Pancreas (tissue), 10 donors: Measurements from ENCODE around the gene CCSER1. TPM values are rescaled to one million over a fixed set of nuclear protein-coding genes. Genes with fewer than 3 reads are reported as not detected.
"Not testable (repeated sequence)": the region's sequence is repeated elsewhere in the genome, so short reads cannot be mapped to it uniquely, and the experiment has no call there.

Experiments used
- ATAC-seq, 4 donors: fragments of 200-7000 bp; cut with Tn5 transposase; one replicate each; pipeline versions ENCODE4 v1.8.0 to v1.9.1; 2020; ENCODE audit warnings: mild to moderate bottlenecking in 4 of 4, moderate library complexity in 4 of 4
- DNase-seq, 6 donors: peaks; one replicate each; pipeline ENCODE4 v3.0.0-alpha.2; 2020
- FAIRE-seq: peaks from 2 replicates; lab custom pipeline; 2012; peaks lifted over from hg19 to GRCh38; lab: Jason Lieb, UNC
- H3K27ac ChIP-seq, 4 donors: fragments of 200-600 bp; sonication (generic); 1 replicate in 3 of 4; 2 replicates in 1 of 4; pipeline versions ENCODE4 v1.5.0 to v1.8.0; 2020
- H3K27me3 ChIP-seq, 4 donors: fragments of 200-600 bp; one replicate each; pipeline ENCODE4 v1.8.0; 2021
- H3K36me3 ChIP-seq, 3 donors: fragments of 200-600 bp; sonication (generic) in 1 of 3; one replicate each; pipeline versions ENCODE4 v1.5.0 to v1.8.0; 2020 to 2021
- H3K4me1 ChIP-seq, 3 donors: fragments of 200-600 bp; one replicate each; pipeline ENCODE4 v1.8.0; 2021
- H3K4me3 ChIP-seq, 4 donors: fragments of 200-600 bp; sonication (generic) in 2 of 4; one replicate each; pipeline versions ENCODE4 v1.5.0 to v1.8.0; 2020 to 2021
- H3K9me3 ChIP-seq, 4 donors: fragments of 200-600 bp; one replicate each; pipeline ENCODE4 v1.8.0; 2021
- WGBS, 2 donors: extraction: QIAGEN DNeasy Blood & Tissue Kit; methylation state at CpG; one replicate each; pipeline ENCODE4 v1.1.7; 2013; 5-methylcytosine and 5-hydroxymethylcytosine counted together
- intact Hi-C, 3 donors: fragments of 100-400 bp; cut with DNase I; formaldehyde crosslinking; loops; one replicate each; pipeline versions ENCODE4 v1.11.1 to v1.14.2; 2022
- polyA plus RNA-seq, 2 donors: library from polyadenylated mRNA; stranded (reverse); fragments of 200-250 nt; gene quantifications; one replicate each; pipeline ENCODE4 v1.2.3, GENCODE V29; 2013
- total RNA-seq, 6 donors: library from RNA; stranded (reverse); fragmentation: NEBNext Ultra II Directional in 4 of 6; extraction: Animal tissue kit (Norgen Biotek cat#: 25700) in 4 of 6; gene quantifications; one replicate each; pipeline versions ENCODE4 v1.2.1 to v1.2.4, GENCODE V29; 2021 to 2023
- TF ChIP-seq, protein P1 (sequence below), 4 donors: fragments of 200-600 bp; sonication (generic) in 3 of 4; IDR thresholded peaks; one replicate each; pipeline versions ENCODE4 v1.5.0 to v1.8.0; 2021; ENCODE audit warnings: antibody characterized with exemption in 4 of 4
- donor health status: healthy with polysubstance abuse.
- donor health status: DM: no; HTN: no; CAD: no; lungs with moderate emphysema.
- donor health status: DM: no; HTN: no; CAD: no.
- donor health status: control.
- donor health status: control.
- donor health status: Bipolar disorder and iron deficiency.
- donor health status: DM: yes; HTN: yes; CAD: no.
- donor health status: DM: no; HTN: no; CAD: no.
- donor health status: DM: no; HTN: no; CAD: no.
- donor health status: DM: yes; HTN: yes; CAD: no.

CCSER1 gene
- total and polyA plus RNA-seq, 8 donors: 0.99 to 12.7 (median 5.1) TPM

DNA sequence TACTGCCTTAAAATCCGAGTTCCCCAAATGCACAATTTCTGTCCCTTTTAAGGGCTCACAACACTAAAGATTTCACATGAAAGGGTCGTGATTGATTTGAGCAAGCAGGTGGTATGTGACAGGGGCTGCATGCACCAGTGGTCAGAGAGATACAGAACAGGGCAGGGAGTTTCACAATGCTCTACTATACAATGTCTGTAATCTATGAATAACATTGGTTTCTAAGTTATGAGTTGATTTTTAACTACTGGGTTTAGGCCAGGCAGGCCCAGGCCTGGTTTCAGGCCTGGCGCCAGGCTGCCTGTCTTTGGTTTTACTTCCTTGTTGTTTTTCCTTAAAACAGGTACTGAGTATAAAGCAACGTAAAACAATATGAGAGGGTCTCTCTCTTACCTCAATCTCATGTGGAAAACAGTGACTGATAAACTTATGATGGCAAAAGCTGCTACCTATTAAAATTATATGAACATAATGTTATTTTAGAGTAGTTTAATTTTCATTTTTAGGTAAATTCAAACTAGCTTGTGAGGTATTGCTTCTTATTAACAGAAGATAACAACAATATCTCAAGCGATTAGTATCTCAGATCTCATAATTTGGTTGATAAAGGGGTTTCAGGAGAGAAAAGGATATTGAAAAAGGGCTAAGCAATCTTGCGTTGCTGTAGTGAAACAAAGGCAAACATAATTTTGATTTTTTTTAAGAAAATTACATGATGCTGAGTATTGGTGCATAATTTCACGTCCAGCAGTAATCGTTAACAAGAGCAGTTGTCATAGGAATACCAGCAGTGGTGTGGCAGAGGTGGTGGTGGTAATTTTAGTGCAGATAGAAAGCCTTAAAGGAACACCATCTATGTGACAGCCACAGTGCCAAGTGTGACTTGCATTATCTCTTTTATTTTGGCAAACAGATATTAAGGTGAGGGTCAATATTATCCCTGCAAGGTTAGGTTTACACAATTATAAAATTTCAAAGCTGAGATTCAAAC lies 1232.1 kb downstream of the CCSER1 start:
- Histone ChIP-seq H3K27me3 (no peaks in the 10 kb centered on the region), H3K4me3 (no peak overlapping the region), H3K4me1 (peaks cover 8 to 15% (median 9%) of the 10 kb centered on the region in 3 donors), H3K9me3 (no peaks in the 10 kb centered on the region), H3K27ac (peak overlapping the region in 3 of 4 donors; percentile 61 to 90 (median 70)), H3K36me3 (no peaks in the 10 kb centered on the region)
- FAIRE-seq (no peak), ATAC-seq (peak; percentile 53 to 81 (median 72)), DNase-seq (peak in 5 of 6 donors; percentile 52 to 63 (median 55))
- 20 to 28% methylated on average over 8 of the region's 8 CpGs for WGBS, 2 donors
- intact Hi-C loops: no loop called here
- TF ChIP-seq, protein P1, sequence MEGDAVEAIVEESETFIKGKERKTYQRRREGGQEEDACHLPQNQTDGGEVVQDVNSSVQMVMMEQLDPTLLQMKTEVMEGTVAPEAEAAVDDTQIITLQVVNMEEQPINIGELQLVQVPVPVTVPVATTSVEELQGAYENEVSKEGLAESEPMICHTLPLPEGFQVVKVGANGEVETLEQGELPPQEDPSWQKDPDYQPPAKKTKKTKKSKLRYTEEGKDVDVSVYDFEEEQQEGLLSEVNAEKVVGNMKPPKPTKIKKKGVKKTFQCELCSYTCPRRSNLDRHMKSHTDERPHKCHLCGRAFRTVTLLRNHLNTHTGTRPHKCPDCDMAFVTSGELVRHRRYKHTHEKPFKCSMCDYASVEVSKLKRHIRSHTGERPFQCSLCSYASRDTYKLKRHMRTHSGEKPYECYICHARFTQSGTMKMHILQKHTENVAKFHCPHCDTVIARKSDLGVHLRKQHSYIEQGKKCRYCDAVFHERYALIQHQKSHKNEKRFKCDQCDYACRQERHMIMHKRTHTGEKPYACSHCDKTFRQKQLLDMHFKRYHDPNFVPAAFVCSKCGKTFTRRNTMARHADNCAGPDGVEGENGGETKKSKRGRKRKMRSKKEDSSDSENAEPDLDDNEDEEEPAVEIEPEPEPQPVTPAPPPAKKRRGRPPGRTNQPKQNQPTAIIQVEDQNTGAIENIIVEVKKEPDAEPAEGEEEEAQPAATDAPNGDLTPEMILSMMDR (IDR thresholded peaks at IDR 0.05): no peak

DNA sequence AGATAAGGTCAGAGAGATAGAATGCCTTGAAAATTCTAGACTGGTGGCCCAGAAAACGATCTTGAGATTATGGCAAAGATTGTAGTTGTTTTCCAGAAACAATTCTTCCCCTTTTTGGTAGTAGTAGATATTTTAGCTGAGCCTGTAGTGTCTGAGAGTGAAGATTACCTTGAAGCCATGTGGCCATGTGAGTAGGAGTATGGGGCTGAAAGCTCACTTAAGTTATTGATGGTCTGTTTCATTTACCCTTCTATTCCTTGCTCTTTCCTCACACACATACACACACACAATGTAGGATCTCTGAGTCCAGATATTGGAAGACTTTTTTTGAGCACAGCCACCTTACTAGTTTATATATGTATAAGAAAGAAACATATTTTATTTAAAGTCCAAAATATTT lies 1234.9 kb downstream of the CCSER1 start:
- no peaks in the 10 kb centered on the region for H3K27me3 ChIP-seq
- no peaks in the 10 kb centered on the region for H3K9me3 ChIP-seq
- ATAC-seq (no peak), DNase-seq (no peak), FAIRE-seq (no peak)
- H3K4me1 ChIP-seq: peaks cover 8 to 15% (median 9%) of the 10 kb centered on the region in 3 donors
- intact Hi-C loops: no loop called here
- H3K27ac ChIP-seq: no peak overlapping the region
- WGBS, 2 donors: 54 to 62% methylated on average over 1 of the region's 1 CpG
- H3K4me3 ChIP-seq: no peak overlapping the region
- H3K36me3 ChIP-seq: no peaks in the 10 kb centered on the region
- TF ChIP-seq, protein P1 (IDR thresholded peaks at IDR 0.05): no peak

DNA sequence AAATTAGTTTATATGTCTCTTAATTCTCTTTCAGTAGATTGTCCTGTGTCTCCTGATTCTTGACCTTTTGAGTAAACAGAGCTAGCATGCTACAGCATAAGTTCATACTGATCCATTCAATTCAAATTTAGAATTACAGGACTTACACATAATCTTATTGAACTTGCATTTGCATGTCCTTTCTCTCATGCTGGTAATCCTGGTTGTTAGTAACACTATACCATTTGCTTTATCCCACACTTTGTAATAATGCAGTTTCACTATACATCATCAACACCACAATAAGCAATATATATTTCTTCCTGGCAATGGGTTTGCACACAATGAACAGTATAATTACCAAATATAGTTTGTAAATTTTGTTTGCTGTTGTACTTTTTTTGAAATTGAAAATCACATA lies 1239.4 kb downstream of the CCSER1 start:
- Histone ChIP-seq H3K4me1 (no peaks in the 10 kb centered on the region), H3K9me3 (no peaks in the 10 kb centered on the region), H3K4me3 (no peak overlapping the region), H3K36me3 (no peaks in the 10 kb centered on the region), H3K27me3 (no peaks in the 10 kb centered on the region), H3K27ac (no peak overlapping the region)
- no peak for FAIRE-seq
- TF ChIP-seq, protein P1 (IDR thresholded peaks at IDR 0.05): no peak
- intact Hi-C loops: no loop called here
- no peak for ATAC-seq
- DNase-seq: no peak

DNA sequence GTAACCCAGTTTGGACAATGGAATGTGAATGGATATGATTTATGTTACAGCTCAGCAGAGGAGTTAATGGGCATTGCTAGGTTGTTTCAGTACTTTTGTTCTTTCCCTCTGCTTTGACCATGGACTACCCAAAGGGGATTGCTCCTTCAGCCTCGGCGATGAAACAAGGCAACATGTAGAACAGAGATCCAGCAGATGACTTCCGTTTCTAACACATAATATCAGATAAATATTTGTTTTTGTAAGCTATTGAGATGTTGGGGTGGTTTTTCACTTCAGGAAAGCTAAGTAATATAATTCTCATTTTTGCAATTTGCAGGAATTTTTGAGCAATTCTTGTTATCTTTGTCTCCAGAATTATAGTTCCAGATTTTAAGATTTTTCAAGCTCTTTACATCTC lies 1241.9 kb downstream of the CCSER1 start:
- DNase-seq: no peak
- H3K4me1 ChIP-seq: no peaks in the 10 kb centered on the region
- intact Hi-C loops: no loop called here
- TF ChIP-seq, protein P1 (IDR thresholded peaks at IDR 0.05): no peak
- no peaks in the 10 kb centered on the region for H3K36me3 ChIP-seq
- no peak for ATAC-seq
- H3K27ac ChIP-seq: no peak overlapping the region
- 90 to 91% methylated on average over 3 of the region's 3 CpGs for WGBS, 2 donors
- FAIRE-seq: no peak
- no peak overlapping the region for H3K4me3 ChIP-seq
- H3K9me3 ChIP-seq: no peaks in the 10 kb centered on the region
- no peaks in the 10 kb centered on the region for H3K27me3 ChIP-seq

DNA sequence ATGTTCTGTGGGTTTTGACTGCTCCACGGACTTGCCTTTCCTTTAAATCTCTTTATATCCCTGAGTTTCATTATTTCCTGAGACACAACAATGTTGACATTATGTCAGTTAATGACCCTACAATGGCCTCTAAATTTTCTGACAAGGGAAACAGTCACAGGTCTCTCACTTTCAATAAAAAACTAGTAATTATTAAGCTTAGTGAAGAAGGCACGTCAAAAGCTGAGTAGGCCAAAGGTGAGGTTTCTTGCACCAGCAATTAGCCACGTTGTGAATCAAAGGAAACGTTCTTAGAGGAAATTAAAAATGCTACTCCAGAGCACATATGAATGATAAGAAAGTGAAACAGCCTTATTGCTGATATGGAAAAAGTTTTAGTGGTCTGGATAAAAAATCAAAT lies 1246.4 kb downstream of the CCSER1 start:
- Histone ChIP-seq H3K27me3 (no peaks in the 10 kb centered on the region), H3K27ac (no peak overlapping the region), H3K9me3 (no peaks in the 10 kb centered on the region), H3K4me3 (no peak overlapping the region), H3K4me1 (no peaks in the 10 kb centered on the region), H3K36me3 (no peaks in the 10 kb centered on the region)
- intact Hi-C loops: no loop called here
- no peak for ATAC-seq
- TF ChIP-seq, protein P1 (IDR thresholded peaks at IDR 0.05): no peak
- FAIRE-seq: no peak
- DNase-seq: no peak
- WGBS, 2 donors: 32 to 34% methylated on average over 4 of the region's 4 CpGs

DNA sequence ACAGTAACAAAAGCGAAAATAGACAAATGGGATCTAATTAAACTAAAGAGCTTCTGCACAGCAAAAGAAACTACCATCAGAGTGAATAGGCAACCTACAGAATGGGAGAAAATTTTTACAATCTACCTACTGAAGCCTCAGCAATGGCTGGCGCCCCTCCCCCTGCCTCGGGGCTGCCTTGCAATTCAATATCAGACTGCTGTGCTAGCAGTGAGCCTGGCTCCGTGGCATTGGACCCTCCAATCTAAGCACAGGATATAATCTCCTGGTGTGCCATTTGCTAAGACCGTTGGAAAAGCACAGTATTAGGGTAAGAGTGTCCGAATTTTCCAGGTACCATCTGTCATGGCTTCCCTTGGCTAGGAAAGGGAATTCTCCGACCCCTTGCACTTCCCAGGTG lies 1278.2 kb downstream of the CCSER1 start:
- H3K9me3 ChIP-seq, FAIRE-seq, DNase-seq, H3K27me3 ChIP-seq, H3K36me3 ChIP-seq, ATAC-seq, intact Hi-C loops, H3K4me1 ChIP-seq, H3K4me3 ChIP-seq, H3K27ac ChIP-seq: not testable (repeated sequence)
- 78 to 84% methylated on average over 7 of the region's 7 CpGs for WGBS, 2 donors
